K562 (cell line): ENCODE measurements around the gene ARID5B. TPM values are rescaled to one million over a fixed set of nuclear protein-coding genes. Genes with fewer than 3 reads are reported as not detected.

ENCODE experiments used
- ATAC-seq: fragments of 200-7000 bp; cut with Tn5 transposase; 3 replicates; pipeline ENCODE4 v1.9.1; 2020; ENCODE audit warnings: moderate library complexity
- BruUV-seq: library from RNA; stranded (reverse); fragments of 400-500 nt; replicated peaks from 2 replicates; lab custom pipeline; 2021; lab: Mats Ljungman, UMichigan
- CTCF ChIA-PET: fragments of 300-600 bp; formaldehyde crosslinking; extraction: SDS; loops from one replicate; lab custom pipeline; 2021; ENCODE audit warnings: low intra/inter-chr PET ratio; lab: Yijun Ruan, JAX
- POLR2A ChIA-PET: fragments of 300-600, 350-650 bp; sonication (Branson Sonifier 250); formaldehyde crosslinking; extraction: SDS; loops from one replicate; lab custom pipeline; 2021; ENCODE audit warnings: antibody characterized with exemption, inconsistent platforms; lab: Yijun Ruan, JAX
- DNase-seq, 4 experiments: peaks; one replicate each; pipeline versions ENCODE4 v3.0.0 to v3.0.0-alpha.2; 2011 to 2018; ENCODE audit warnings: low spot score in 3 of 4, mixed read lengths in 3 of 4; ENCODE audit errors: extremely low read depth in 1 of 4
- FAIRE-seq: peaks from 2 replicates; lab custom pipeline; 2011; peaks lifted over from hg19 to GRCh38; lab: Jason Lieb, UNC
- H2AFZ ChIP-seq: 2 replicates; pipeline ENCODE4 v1.6.0; 2011; ENCODE audit warnings: low read depth, low read length, control low read depth, inconsistent platforms
- H3K27ac ChIP-seq: fragments of 200-600 bp; 3 replicates; pipeline ENCODE4 v1.8.0; 2011; ENCODE audit warnings: low read depth, mild to moderate bottlenecking, control low read depth, inconsistent platforms, low read length, moderate library complexity, mixed read lengths; ENCODE audit errors: extremely low read depth
- H3K27me3 ChIP-seq, 2 experiments: fragments of 300-600 bp in 1 of 2; 2 replicates in 1 of 2; 3 replicates in 1 of 2; pipeline versions ENCODE4 v1.6.0 to v1.8.0; 2011; ENCODE audit warnings: inconsistent platforms in 2 of 2, low read length in 2 of 2, mild to moderate bottlenecking in 1 of 2, mixed read lengths in 1 of 2, moderate library complexity in 1 of 2; ENCODE audit not compliant: control insufficient read depth in 2 of 2, insufficient read depth in 2 of 2
- H3K36me3 ChIP-seq: fragments of 300-600 bp; 3 replicates; pipeline ENCODE4 v1.8.0; 2011; ENCODE audit warnings: mild to moderate bottlenecking, low read length, inconsistent platforms; ENCODE audit not compliant: control insufficient read depth, insufficient read depth
- H3K4me1 ChIP-seq, 2 experiments: fragments of 200-600 bp in 1 of 2; replicated peaks in 1 of 2; 2 replicates in 1 of 2; 3 replicates in 1 of 2; pipeline versions ENCODE4 v1.5.1 to v1.8.0; 2011; ENCODE audit warnings: inconsistent platforms in 2 of 2, low read length in 2 of 2, mild to moderate bottlenecking in 1 of 2, mixed read lengths in 1 of 2, moderate library complexity in 1 of 2; ENCODE audit not compliant: control insufficient read depth in 2 of 2, insufficient read depth in 2 of 2
- H3K4me2 ChIP-seq: 2 replicates; pipeline ENCODE4 v1.6.1; 2011; ENCODE audit warnings: low read length, control low read depth, inconsistent platforms, mixed read lengths; ENCODE audit not compliant: insufficient read depth
- H3K4me3 ChIP-seq: fragments of 200-600 bp; sonication (generic), shearing (Covaris generic); 2 replicates; pipeline ENCODE4 v1.5.1; 2016; ENCODE audit warnings: control low read depth, inconsistent platforms
- H3K79me2 ChIP-seq: fragments of 200-600 bp; 3 replicates; pipeline ENCODE4 v1.8.0; 2011; ENCODE audit warnings: low read length, inconsistent platforms; ENCODE audit not compliant: control insufficient read depth, insufficient read depth
- H3K9ac ChIP-seq, 2 experiments: 2 replicates each; pipeline versions ENCODE4 v1.6.0 to v1.6.1; 2011; ENCODE audit warnings: low read depth in 2 of 2, low read length in 2 of 2, control low read depth in 1 of 2, inconsistent platforms in 1 of 2, mild to moderate bottlenecking in 1 of 2, mixed read lengths in 1 of 2; ENCODE audit not compliant: insufficient read depth in 1 of 2
- H3K9me1 ChIP-seq: one replicate; pipeline ENCODE4 v1.6.0; 2011; ENCODE audit warnings: inconsistent platforms, mild to moderate bottlenecking, low read length, moderate library complexity; ENCODE audit not compliant: control insufficient read depth, insufficient read depth
- H3K9me3 ChIP-seq: replicated peaks from 2 replicates; pipeline ENCODE4 v1.5.1; 2011; ENCODE audit warnings: low read depth, low read length, inconsistent platforms; ENCODE audit not compliant: control insufficient read depth, insufficient read depth
- H4K20me1 ChIP-seq: replicated peaks from 2 replicates; pipeline ENCODE4 v1.6.1; 2011; ENCODE audit warnings: low read length, inconsistent platforms, mixed read lengths; ENCODE audit not compliant: control insufficient read depth, insufficient read depth
- BHLHE40 ChIP-seq: IDR thresholded peaks from 2 replicates; pipeline ENCODE4 v1.6.1; 2011; ENCODE audit warnings: low read length, improper control_type of control experiment
- HSF4 ChIP-seq: fragments of 250-450 bp; sonication (Bioruptor Pico); IDR thresholded peaks from 2 replicates; pipeline ENCODE4 v2.1.2; 2022; ENCODE audit warnings: mild to moderate bottlenecking, moderate library complexity, borderline replicate concordance
- RHOXF2B ChIP-seq: fragments of 250-450 bp; sonication (Bioruptor Pico); conservative IDR thresholded peaks from 2 replicates; pipeline ENCODE4 v1.5.1; 2021
- RREB1 ChIP-seq: fragments of 250-450 bp; sonication (Bioruptor Pico); IDR thresholded peaks from 2 replicates; pipeline ENCODE4 v1.4.0; 2020
- SMARCA4 ChIP-seq: fragments of 450-650 bp; IDR thresholded peaks from 2 replicates; pipeline ENCODE4 v1.6.1; 2016
- SPI1 ChIP-seq: IDR thresholded peaks from 2 replicates; pipeline ENCODE4 v1.6.1; 2011; ENCODE audit warnings: low read depth, low read length, control low read depth, borderline replicate concordance
- SRSF7 ChIP-seq: fragments of 200-400 bp; formaldehyde crosslinking; optimal IDR thresholded peaks from 2 replicates; pipeline ENCODE3; 2017; ENCODE audit warnings: mild to moderate bottlenecking, low read depth, low read length
- TARDBP ChIP-seq: fragments of 450-650 bp; IDR thresholded peaks from 2 replicates; pipeline ENCODE4 v1.6.1; 2016
- TOE1 ChIP-seq, 2 experiments: fragments of 450-650 bp in 1 of 2; sonication (generic) in 1 of 2; formaldehyde crosslinking in 1 of 2; IDR thresholded peaks; 2 replicates each; pipeline versions ENCODE4 v1.7.1 to v1.8.0; 2016 to 2022; ENCODE audit warnings: borderline replicate concordance in 2 of 2, mild to moderate bottlenecking in 2 of 2, antibody characterized with exemption in 1 of 2, inconsistent platforms in 1 of 2, low read depth in 1 of 2, missing genetic modification reagents in 1 of 2, moderate library complexity in 1 of 2
- ZNF212 ChIP-seq: fragments of 450-650 bp; formaldehyde crosslinking; IDR thresholded peaks from 2 replicates; pipeline ENCODE4 v1.4.0; 2020; ENCODE audit warnings: mild to moderate bottlenecking
- WGBS: fragments of 100-300 bp; shearing (Covaris generic); methylation state at CpG from one replicate; pipeline ENCODE4 v1.1.6; 2016; ENCODE audit warnings: low coverage, mixed read lengths; ENCODE audit not compliant: insufficient coverage; ENCODE audit errors: missing lambda C conversion rate; 5-methylcytosine and 5-hydroxymethylcytosine counted together
- in situ Hi-C: fragments of 300-500 bp; cut with MboI; formaldehyde crosslinking; loops from 4 replicates; pipeline ENCODE4 v1.15.0; 2018; ENCODE audit warnings: inconsistent platforms, mixed read lengths
- intact Hi-C: fragments of 100-400 bp; cut with micrococcal nuclease; formaldehyde crosslinking; loops from 2 replicates; pipeline ENCODE4 v1.14.2; 2022
- polyA plus RNA-seq, 8 experiments: library from polyadenylated mRNA; depleted of rRNA in 4 of 8; stranded (reverse) in 5 of 8; unstranded in 3 of 8; fragments of >200 nt; fragmentation: Nextera tagmentation in 2 of 8; fragmentation: Illumina TruSeq in 1 of 8; extraction: Ambion mirVana in 2 of 8; extraction: Trizol in 1 of 8; gene quantifications; 2 replicates each; pipeline versions ENCODE4 v1.2.1 to v1.2.3, GENCODE V29; 2011 to 2014; ENCODE audit warnings: inconsistent platforms in 1 of 8, missing spikeins in 1 of 8
- total RNA-seq, 7 experiments: library from RNA; depleted of rRNA in 6 of 7; stranded (reverse); fragments of >200 nt in 6 of 7; fragmentation: Illumina TruSeq in 2 of 7; extraction: Trizol in 2 of 7; gene quantifications; 2 replicates each; pipeline versions ENCODE4 v1.2.1 to v1.2.3, GENCODE V29; 2011 to 2021; ENCODE audit warnings: low replicate concordance in 1 of 7

Gene ARID5B
- total and polyA plus RNA-seq, 9 of the 15 experiments (the other 6 are each of a cell fraction or from before 2014, with no cell fraction given): 0.48 to 1.6 (median 0.80) TPM

- Histone ChIP-seq H3K4me1 (no peaks in the 10 kb centered on the region), H3K27ac (no peak overlapping the region)
- ATAC-seq: no peak
Measured at GRCh38 chr10:62023329-62023728, 121.8 kb downstream of the ARID5B start.

GRCh38 chr10:62024026-62024701 is 122.7 kb downstream of the ARID5B start:
- POLR2A ChIA-PET: no interaction called here
- no peaks in the 10 kb centered on the region for H3K9me1 ChIP-seq
- H3K4me2 ChIP-seq: no peak overlapping the region
- 2% methylated on average over 4 of the region's 4 CpGs for WGBS
- H3K9ac ChIP-seq: no peak overlapping the region
- no peaks in the 10 kb centered on the region for H4K20me1 ChIP-seq
- H3K27me3 ChIP-seq: no peaks in the 10 kb centered on the region; a peak in 1 of 5 replicates
- no TSS peak for BruUV-seq
- DNase-seq (no peak), ATAC-seq (no peak), FAIRE-seq (no peak)
- H2AFZ ChIP-seq: no peak overlapping the region
- no peaks in the 10 kb centered on the region for H3K79me2 ChIP-seq
- no peaks in the 10 kb centered on the region for H3K4me1 ChIP-seq
- in situ Hi-C loops: no loop called here
- CTCF ChIA-PET: no interaction called here
- no peaks in the 10 kb centered on the region for H3K36me3 ChIP-seq
- H3K9me3 ChIP-seq: no peaks in the 10 kb centered on the region
- intact Hi-C loops: loop anchor here (5.0 kb wide), 1 partner anchor 122 kb away; the partner anchor contains the start of gene ARID5B
- no peak overlapping the region for H3K4me3 ChIP-seq
- H3K27ac ChIP-seq: no peak overlapping the region
- TF ChIP-seq HSF4 (CRISPR knock-in tag) (no peak), RREB1 (CRISPR knock-in tag) (no peak), ZNF212 (no peak), SRSF7 (no peak), TOE1 (IDR thresholded peaks at IDR 0.05; ENCODE audit: borderline replicate concordance) (no peak), TOE1 (CRISPR knock-in tag; IDR thresholded peaks at IDR 0.05; ENCODE audit: borderline replicate concordance, low read depth) (no peak), BHLHE40 (no peak), TARDBP (no peak)

More at GRCh38 chr10:62023329-62023728, 121.8 kb downstream of the ARID5B start:
- Histone ChIP-seq H4K20me1 (no peaks in the 10 kb centered on the region), H3K9ac (no peak overlapping the region), H3K27me3 (no peaks in the 10 kb centered on the region; a peak in 1 of 5 replicates), H3K9me1 (no peaks in the 10 kb centered on the region), H3K4me3 (no peak overlapping the region), H3K4me2 (no peak overlapping the region), H3K79me2 (no peaks in the 10 kb centered on the region), H2AFZ (no peak overlapping the region), H3K9me3 (no peaks in the 10 kb centered on the region), H3K36me3 (no peaks in the 10 kb centered on the region)
- no peak for TF ChIP-seq RHOXF2B (CRISPR knock-in tag)
- no peak for TF ChIP-seq SMARCA4
- TF ChIP-seq SPI1: peak; percentile 87
- DNase-seq: no peak
- BruUV-seq: no TSS peak
- in situ Hi-C loops: no loop called here
- POLR2A ChIA-PET: interaction anchor here (0.6 to 1.1 kb wide), 2 partner anchors 83 to 1695 kb away, joined by 3 read pairs; no protein-coding TSS in a partner anchor
- FAIRE-seq: no peak
- WGBS: 28% methylated on average over 1 of the region's 1 CpG
- CTCF ChIA-PET: no interaction called here
- intact Hi-C loops: loop anchor here (5.0 kb wide), 1 partner anchor 121 kb away; the partner anchor contains the start of gene ARID5B
